ENCODE data around the gene WT1.

WT1 gene

GRCh38 chr11:32420937-32421901 is 14.1 kb downstream of the WT1 start:
- no peak for DNase-seq

GRCh38 chr11:32420139-32420538 is 15.2 kb downstream of the WT1 start:
- no peak for DNase-seq

GRCh38 chr11:32418836-32419235 is 16.5 kb downstream of the WT1 start:
- no peak for DNase-seq

GRCh38 chr11:32417806-32418205 is 17.5 kb downstream of the WT1 start:
- no peak for DNase-seq

- no peak for DNase-seq
Observed at GRCh38 chr11:32416301-32416700, 19.0 kb downstream of the WT1 start.

- no peak for DNase-seq
Observed at GRCh38 chr11:32414925-32415324, 20.4 kb downstream of the WT1 start.

GRCh38 chr11:32411942-32412615 is 23.3 kb downstream of the WT1 start:
- DNase-seq = no peak

GRCh38 chr11:32405592-32405991 is 29.7 kb downstream of the WT1 start:
- no peak for DNase-seq

- no peak for DNase-seq
Observed at GRCh38 chr11:32402836-32403235, 32.5 kb downstream of the WT1 start.

GRCh38 chr11:32400670-32401369 is 34.5 kb downstream of the WT1 start:
- no peak for DNase-seq

GRCh38 chr11:32400196-32400595 is 35.1 kb downstream of the WT1 start:
- no peak for DNase-seq

GRCh38 chr11:32396991-32397390 is 38.3 kb downstream of the WT1 start:
- no peak for DNase-seq

GRCh38 chr11:32396331-32396730 is 39.0 kb downstream of the WT1 start:
- DNase-seq = no peak

- no peak for DNase-seq
Observed at GRCh38 chr11:32395127-32395526, 40.2 kb downstream of the WT1 start.

- DNase-seq = no peak
Observed at GRCh38 chr11:32392840-32393239, 42.5 kb downstream of the WT1 start.

GRCh38 chr11:32391956-32392553 is 43.3 kb downstream of the WT1 start:
- DNase-seq = no peak

GRCh38 chr11:32391479-32391878 is 43.9 kb downstream of the WT1 start:
- DNase-seq = no peak

- no peak for DNase-seq
Observed at GRCh38 chr11:32390712-32391111, 44.6 kb downstream of the WT1 start.

GRCh38 chr11:32388871-32389770 is 46.2 kb downstream of the WT1 start:
- no peak for DNase-seq

GRCh38 chr11:32388365-32388764 is 47.0 kb downstream of the WT1 start:
- DNase-seq = no peak

GRCh38 chr11:32387411-32387810 is 47.9 kb downstream of the WT1 start:
- no peak for DNase-seq

- no peak for DNase-seq
Observed at GRCh38 chr11:32386770-32387377, 48.5 kb downstream of the WT1 start.

All from stimulated activated CD4-positive, alpha-beta T cell treated with anti-CD3 and anti-CD28 coated beads, Interleukin-4, amount 100 ng/mL, for 24 hours (primary cell).